GM19324 (cell line): ENCODE results near the gene PTPRT.

Experiments used
- ATAC-seq: cut with Tn5 transposase; IDR thresholded peaks from one replicate; pipeline ENCODE4 v1.9.1; 2021; ENCODE audit warnings: mild to moderate bottlenecking, moderate library complexity; ENCODE audit not compliant: unreplicated experiment, low FRiP score

PTPRT gene

GRCh38 chr20:42678895-42679294, 510.8 kb downstream of the PTPRT start:
- ATAC-seq: no peak

GRCh38 chr20:42656130-42656529, 533.6 kb downstream of the PTPRT start:
- ATAC-seq: no peak

GRCh38 chr20:42652266-42652665, 537.4 kb downstream of the PTPRT start:
- no peak for ATAC-seq

- ATAC-seq: no peak
These were observed 539.4 kb downstream of the PTPRT start for GRCh38 chr20:42650191-42650746.

- ATAC-seq: no peak
These were observed 540.0 kb downstream of the PTPRT start for GRCh38 chr20:42649748-42650147.

- ATAC-seq: no peak
These were observed 543.5 kb downstream of the PTPRT start for GRCh38 chr20:42646250-42646649.

- no peak for ATAC-seq
These were observed 547.8 kb downstream of the PTPRT start for GRCh38 chr20:42641886-42642285.

GRCh38 chr20:42639140-42639539, 550.6 kb downstream of the PTPRT start:
- ATAC-seq: no peak

- ATAC-seq: no peak
These were observed 553.9 kb downstream of the PTPRT start for GRCh38 chr20:42635699-42636411.

- ATAC-seq: no peak
These were observed 555.5 kb downstream of the PTPRT start for GRCh38 chr20:42634156-42634555.

- ATAC-seq: no peak
These were observed 561.0 kb downstream of the PTPRT start for GRCh38 chr20:42628683-42629082.

- ATAC-seq: no peak
These were observed 576.6 kb downstream of the PTPRT start for GRCh38 chr20:42613076-42613475.

- ATAC-seq: no peak
These were observed 577.5 kb downstream of the PTPRT start for GRCh38 chr20:42611889-42612837.

GRCh38 chr20:42611423-42611822, 578.3 kb downstream of the PTPRT start:
- ATAC-seq: no peak

- ATAC-seq: no peak
These were observed 579.6 kb downstream of the PTPRT start for GRCh38 chr20:42610070-42610469.

- ATAC-seq: no peak
These were observed 580.1 kb downstream of the PTPRT start for GRCh38 chr20:42609618-42610017.

GRCh38 chr20:42604998-42605956, 584.4 kb downstream of the PTPRT start:
- no peak for ATAC-seq

- ATAC-seq: no peak
These were observed 586.1 kb downstream of the PTPRT start for GRCh38 chr20:42603655-42604054.

GRCh38 chr20:42598581-42598980, 591.1 kb downstream of the PTPRT start:
- ATAC-seq: no peak

GRCh38 chr20:42595625-42596024, 594.1 kb downstream of the PTPRT start:
- ATAC-seq: no peak
